ENCODE measurements around the gene SPTBN1.

Gene SPTBN1

GRCh38 chr2:54577944-54578647 lies 122.0 kb downstream of the SPTBN1 start:
- DNase-seq = peak in 2 of 3 experiments; percentile 12 to 36

- DNase-seq = no peak
These were observed 122.5 kb downstream of the SPTBN1 start for GRCh38 chr2:54578648-54579045.

- DNase-seq = no peak
These were observed 123.0 kb downstream of the SPTBN1 start for GRCh38 chr2:54579061-54579681.

- peak in 2 of 3 experiments; percentile 30 to 63 for DNase-seq
These were observed 123.8 kb downstream of the SPTBN1 start for GRCh38 chr2:54579682-54580620.

- DNase-seq = peak in 1 of 3 experiments; percentile 53
These were observed 125.4 kb downstream of the SPTBN1 start for GRCh38 chr2:54581326-54582039.

GRCh38 chr2:54582987-54583386 lies 126.9 kb downstream of the SPTBN1 start:
- no peak for DNase-seq

- no peak for DNase-seq
These were observed 128.5 kb downstream of the SPTBN1 start for GRCh38 chr2:54584598-54584997.

- no peak for DNase-seq
These were observed 129.1 kb downstream of the SPTBN1 start for GRCh38 chr2:54585136-54585733.

- DNase-seq = no peak
These were observed 129.9 kb downstream of the SPTBN1 start for GRCh38 chr2:54586062-54586461.

- no peak for DNase-seq
These were observed 130.4 kb downstream of the SPTBN1 start for GRCh38 chr2:54586494-54586893.

GRCh38 chr2:54587171-54588016 lies 131.3 kb downstream of the SPTBN1 start:
- DNase-seq = no peak

- DNase-seq = peak in 1 of 3 experiments; percentile 22
These were observed 132.2 kb downstream of the SPTBN1 start for GRCh38 chr2:54588244-54588899.

- peak in 1 of 3 experiments; percentile 44 for DNase-seq
These were observed 132.9 kb downstream of the SPTBN1 start for GRCh38 chr2:54589038-54589339.

- peak in 1 of 3 experiments; percentile 51 for DNase-seq
These were observed 133.5 kb downstream of the SPTBN1 start for GRCh38 chr2:54589340-54590215.

GRCh38 chr2:54590216-54591120 lies 134.3 kb downstream of the SPTBN1 start:
- DNase-seq = no peak

GRCh38 chr2:54591551-54591950 lies 135.4 kb downstream of the SPTBN1 start:
- no peak for DNase-seq

- no peak for DNase-seq
These were observed 137.1 kb downstream of the SPTBN1 start for GRCh38 chr2:54593249-54593648.

GRCh38 chr2:54594048-54594447 lies 137.9 kb downstream of the SPTBN1 start:
- DNase-seq = no peak

Data from NCI-H1417 (cell line).